ENCODE data around the gene MPC1. TPM values are rescaled to one million over a fixed set of nuclear protein-coding genes. Genes with fewer than 3 reads are reported as not detected.

MPC1 gene
- total and polyA plus RNA-seq, 2 experiments from 2014 or later: 15.5 to 39.4 TPM

GRCh38 chr6:166413491-166413951 is 30.8 kb upstream of the MPC1 start:
- no peaks in the 10 kb centered on the region for H3K27me3 ChIP-seq (ENCODE audit: insufficient read depth)
- H4K20me1 ChIP-seq (replicated peaks; ENCODE audit: insufficient read depth): no peaks in the 10 kb centered on the region; the same call in 1 of the 2 replicates
- peaks cover 7% of the 10 kb centered on the region; the same call in 1 of the 2 replicates for H3F3A ChIP-seq (replicated peaks; ENCODE audit: low read depth)
- ATAC-seq (no peak), DNase-seq (ENCODE audit: low spot score) (no peak)
- no peak overlapping the region for H3K27ac Mint-ChIP-seq
- no peak overlapping the region for H3K4me3 ChIP-seq
- H3K4me3 Mint-ChIP-seq: no peak overlapping the region
- peaks cover 11% of the 10 kb centered on the region for H3K9me3 Mint-ChIP-seq
- peaks cover 6% of the 10 kb centered on the region; the same call in 1 of the 2 replicates for H3K36me3 ChIP-seq (ENCODE audit: insufficient read depth)
- no peaks in the 10 kb centered on the region for H3K79me2 ChIP-seq (replicated peaks; ENCODE audit: insufficient read depth)
- H3K9me2 ChIP-seq (ENCODE audit: insufficient read depth): 0 out of 2 replicates have a peak, but pooled peaks cover 9% of the 10 kb centered on the region
- H3K27ac ChIP-seq (ENCODE audit: low read depth): no peak overlapping the region
- peaks cover 23% of the 10 kb centered on the region for H3K4me1 Mint-ChIP-seq
- H3K4me2 ChIP-seq: no peak overlapping the region
- H3K27me3 Mint-ChIP-seq (ENCODE audit: insufficient read depth, low read depth, poor library complexity): peaks cover 10% of the 10 kb centered on the region
- no peak overlapping the region for H2AFZ ChIP-seq
- H3K4me1 ChIP-seq (ENCODE audit: insufficient read depth): peaks cover 10% of the 10 kb centered on the region
- peaks cover 49% of the 10 kb centered on the region for H3K36me3 Mint-ChIP-seq (ENCODE audit: low read depth)
- TF ChIP-seq NANOG (IDR thresholded peaks at IDR 0.05; ENCODE audit: borderline replicate concordance) (no peak), CREB1 (CRISPR knock-in tag; IDR thresholded peaks at IDR 0.05; ENCODE audit: low read depth) (no peak), STAT1 (IDR thresholded peaks at IDR 0.05; ENCODE audit: unreplicated experiment) (no peak), EZH2 (IDR thresholded peaks at IDR 0.05; ENCODE audit: low read depth, unreplicated experiment) (no peak), EZH2phosphoT487 (IDR thresholded peaks at IDR 0.05; ENCODE audit: unreplicated experiment) (no peak), ETS1 (IDR thresholded peaks at IDR 0.05) (no peak), ZNF114 (CRISPR knock-in tag; IDR thresholded peaks at IDR 0.05) (no peak), POLR2AphosphoS5 (IDR thresholded peaks at IDR 0.05; ENCODE audit: low read depth) (no peak), JUNB (IDR thresholded peaks at IDR 0.05; ENCODE audit: unreplicated experiment) (no peak), ZNF331 (CRISPR knock-in tag; IDR thresholded peaks at IDR 0.05; ENCODE audit: low read depth) (no peak)
- TF ChIP-seq, protein P1, sequence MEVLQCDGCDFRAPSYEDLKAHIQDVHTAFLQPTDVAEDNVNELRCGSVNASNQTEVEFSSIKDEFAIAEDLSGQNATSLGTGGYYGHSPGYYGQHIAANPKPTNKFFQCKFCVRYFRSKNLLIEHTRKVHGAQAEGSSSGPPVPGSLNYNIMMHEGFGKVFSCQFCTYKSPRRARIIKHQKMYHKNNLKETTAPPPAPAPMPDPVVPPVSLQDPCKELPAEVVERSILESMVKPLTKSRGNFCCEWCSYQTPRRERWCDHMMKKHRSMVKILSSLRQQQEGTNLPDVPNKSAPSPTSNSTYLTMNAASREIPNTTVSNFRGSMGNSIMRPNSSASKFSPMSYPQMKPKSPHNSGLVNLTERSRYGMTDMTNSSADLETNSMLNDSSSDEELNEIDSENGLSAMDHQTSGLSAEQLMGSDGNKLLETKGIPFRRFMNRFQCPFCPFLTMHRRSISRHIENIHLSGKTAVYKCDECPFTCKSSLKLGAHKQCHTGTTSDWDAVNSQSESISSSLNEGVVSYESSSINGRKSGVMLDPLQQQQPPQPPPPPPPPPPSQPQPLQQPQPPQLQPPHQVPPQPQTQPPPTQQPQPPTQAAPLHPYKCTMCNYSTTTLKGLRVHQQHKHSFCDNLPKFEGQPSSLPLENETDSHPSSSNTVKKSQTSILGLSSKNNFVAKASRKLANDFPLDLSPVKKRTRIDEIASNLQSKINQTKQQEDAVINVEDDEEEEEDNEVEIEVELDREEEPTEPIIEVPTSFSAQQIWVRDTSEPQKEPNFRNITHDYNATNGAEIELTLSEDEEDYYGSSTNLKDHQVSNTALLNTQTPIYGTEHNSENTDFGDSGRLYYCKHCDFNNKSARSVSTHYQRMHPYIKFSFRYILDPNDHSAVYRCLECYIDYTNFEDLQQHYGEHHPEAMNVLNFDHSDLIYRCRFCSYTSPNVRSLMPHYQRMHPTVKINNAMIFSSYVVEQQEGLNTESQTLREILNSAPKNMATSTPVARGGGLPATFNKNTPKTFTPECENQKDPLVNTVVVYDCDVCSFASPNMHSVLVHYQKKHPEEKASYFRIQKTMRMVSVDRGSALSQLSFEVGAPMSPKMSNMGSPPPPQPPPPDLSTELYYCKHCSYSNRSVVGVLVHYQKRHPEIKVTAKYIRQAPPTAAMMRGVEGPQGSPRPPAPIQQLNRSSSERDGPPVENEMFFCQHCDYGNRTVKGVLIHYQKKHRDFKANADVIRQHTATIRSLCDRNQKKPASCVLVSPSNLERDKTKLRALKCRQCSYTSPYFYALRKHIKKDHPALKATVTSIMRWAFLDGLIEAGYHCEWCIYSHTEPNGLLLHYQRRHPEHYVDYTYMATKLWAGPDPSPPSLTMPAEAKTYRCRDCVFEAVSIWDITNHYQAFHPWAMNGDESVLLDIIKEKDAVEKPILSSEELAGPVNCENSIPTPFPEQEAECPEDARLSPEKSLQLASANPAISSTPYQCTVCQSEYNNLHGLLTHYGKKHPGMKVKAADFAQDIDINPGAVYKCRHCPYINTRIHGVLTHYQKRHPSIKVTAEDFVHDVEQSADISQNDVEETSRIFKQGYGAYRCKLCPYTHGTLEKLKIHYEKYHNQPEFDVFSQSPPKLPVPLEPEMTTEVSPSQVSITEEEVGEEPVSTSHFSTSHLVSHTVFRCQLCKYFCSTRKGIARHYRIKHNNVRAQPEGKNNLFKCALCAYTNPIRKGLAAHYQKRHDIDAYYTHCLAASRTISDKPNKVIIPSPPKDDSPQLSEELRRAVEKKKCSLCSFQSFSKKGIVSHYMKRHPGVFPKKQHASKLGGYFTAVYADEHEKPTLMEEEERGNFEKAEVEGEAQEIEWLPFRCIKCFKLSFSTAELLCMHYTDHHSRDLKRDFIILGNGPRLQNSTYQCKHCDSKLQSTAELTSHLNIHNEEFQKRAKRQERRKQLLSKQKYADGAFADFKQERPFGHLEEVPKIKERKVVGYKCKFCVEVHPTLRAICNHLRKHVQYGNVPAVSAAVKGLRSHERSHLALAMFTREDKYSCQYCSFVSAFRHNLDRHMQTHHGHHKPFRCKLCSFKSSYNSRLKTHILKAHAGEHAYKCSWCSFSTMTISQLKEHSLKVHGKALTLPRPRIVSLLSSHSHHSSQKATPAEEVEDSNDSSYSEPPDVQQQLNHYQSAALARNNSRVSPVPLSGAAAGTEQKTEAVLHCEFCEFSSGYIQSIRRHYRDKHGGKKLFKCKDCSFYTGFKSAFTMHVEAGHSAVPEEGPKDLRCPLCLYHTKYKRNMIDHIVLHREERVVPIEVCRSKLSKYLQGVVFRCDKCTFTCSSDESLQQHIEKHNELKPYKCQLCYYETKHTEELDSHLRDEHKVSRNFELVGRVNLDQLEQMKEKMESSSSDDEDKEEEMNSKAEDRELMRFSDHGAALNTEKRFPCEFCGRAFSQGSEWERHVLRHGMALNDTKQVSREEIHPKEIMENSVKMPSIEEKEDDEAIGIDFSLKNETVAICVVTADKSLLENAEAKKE (CRISPR knock-in tag; IDR thresholded peaks at IDR 0.05): no peak
- TF ChIP-seq, protein P2, sequence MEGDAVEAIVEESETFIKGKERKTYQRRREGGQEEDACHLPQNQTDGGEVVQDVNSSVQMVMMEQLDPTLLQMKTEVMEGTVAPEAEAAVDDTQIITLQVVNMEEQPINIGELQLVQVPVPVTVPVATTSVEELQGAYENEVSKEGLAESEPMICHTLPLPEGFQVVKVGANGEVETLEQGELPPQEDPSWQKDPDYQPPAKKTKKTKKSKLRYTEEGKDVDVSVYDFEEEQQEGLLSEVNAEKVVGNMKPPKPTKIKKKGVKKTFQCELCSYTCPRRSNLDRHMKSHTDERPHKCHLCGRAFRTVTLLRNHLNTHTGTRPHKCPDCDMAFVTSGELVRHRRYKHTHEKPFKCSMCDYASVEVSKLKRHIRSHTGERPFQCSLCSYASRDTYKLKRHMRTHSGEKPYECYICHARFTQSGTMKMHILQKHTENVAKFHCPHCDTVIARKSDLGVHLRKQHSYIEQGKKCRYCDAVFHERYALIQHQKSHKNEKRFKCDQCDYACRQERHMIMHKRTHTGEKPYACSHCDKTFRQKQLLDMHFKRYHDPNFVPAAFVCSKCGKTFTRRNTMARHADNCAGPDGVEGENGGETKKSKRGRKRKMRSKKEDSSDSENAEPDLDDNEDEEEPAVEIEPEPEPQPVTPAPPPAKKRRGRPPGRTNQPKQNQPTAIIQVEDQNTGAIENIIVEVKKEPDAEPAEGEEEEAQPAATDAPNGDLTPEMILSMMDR (conservative IDR thresholded peaks at IDR 0.05; ENCODE audit: low read depth in 2 of 2): no peak
- TF ChIP-seq, protein P3, sequence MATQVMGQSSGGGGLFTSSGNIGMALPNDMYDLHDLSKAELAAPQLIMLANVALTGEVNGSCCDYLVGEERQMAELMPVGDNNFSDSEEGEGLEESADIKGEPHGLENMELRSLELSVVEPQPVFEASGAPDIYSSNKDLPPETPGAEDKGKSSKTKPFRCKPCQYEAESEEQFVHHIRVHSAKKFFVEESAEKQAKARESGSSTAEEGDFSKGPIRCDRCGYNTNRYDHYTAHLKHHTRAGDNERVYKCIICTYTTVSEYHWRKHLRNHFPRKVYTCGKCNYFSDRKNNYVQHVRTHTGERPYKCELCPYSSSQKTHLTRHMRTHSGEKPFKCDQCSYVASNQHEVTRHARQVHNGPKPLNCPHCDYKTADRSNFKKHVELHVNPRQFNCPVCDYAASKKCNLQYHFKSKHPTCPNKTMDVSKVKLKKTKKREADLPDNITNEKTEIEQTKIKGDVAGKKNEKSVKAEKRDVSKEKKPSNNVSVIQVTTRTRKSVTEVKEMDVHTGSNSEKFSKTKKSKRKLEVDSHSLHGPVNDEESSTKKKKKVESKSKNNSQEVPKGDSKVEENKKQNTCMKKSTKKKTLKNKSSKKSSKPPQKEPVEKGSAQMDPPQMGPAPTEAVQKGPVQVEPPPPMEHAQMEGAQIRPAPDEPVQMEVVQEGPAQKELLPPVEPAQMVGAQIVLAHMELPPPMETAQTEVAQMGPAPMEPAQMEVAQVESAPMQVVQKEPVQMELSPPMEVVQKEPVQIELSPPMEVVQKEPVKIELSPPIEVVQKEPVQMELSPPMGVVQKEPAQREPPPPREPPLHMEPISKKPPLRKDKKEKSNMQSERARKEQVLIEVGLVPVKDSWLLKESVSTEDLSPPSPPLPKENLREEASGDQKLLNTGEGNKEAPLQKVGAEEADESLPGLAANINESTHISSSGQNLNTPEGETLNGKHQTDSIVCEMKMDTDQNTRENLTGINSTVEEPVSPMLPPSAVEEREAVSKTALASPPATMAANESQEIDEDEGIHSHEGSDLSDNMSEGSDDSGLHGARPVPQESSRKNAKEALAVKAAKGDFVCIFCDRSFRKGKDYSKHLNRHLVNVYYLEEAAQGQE (IDR thresholded peaks at IDR 0.05; ENCODE audit: unreplicated experiment): no peak

All from GM23338 (cell line).